GM18502 (cell line): ENCODE data around the gene MEIS1.

ENCODE experiments used
- ATAC-seq: cut with Tn5 transposase; IDR thresholded peaks from one replicate; pipeline ENCODE4 v1.9.1; 2021; ENCODE audit warnings: mild to moderate bottlenecking; ENCODE audit not compliant: unreplicated experiment, poor library complexity

MEIS1 gene

GRCh38 chr2:66431274-66431642, 3.7 kb upstream of the MEIS1 start:
- ATAC-seq = no peak

- ATAC-seq = no peak
These were observed 2.9 kb upstream of the MEIS1 start for GRCh38 chr2:66431846-66432587.

GRCh38 chr2:66432801-66433694, 1.9 kb upstream of the MEIS1 start:
- ATAC-seq = no peak

- no peak for ATAC-seq
These were observed 1.3 kb upstream of the MEIS1 start for GRCh38 chr2:66433695-66433944.

- ATAC-seq = no peak
These were observed 813 bp upstream of the MEIS1 start for GRCh38 chr2:66433945-66434678.

GRCh38 chr2:66435549-66435875, 587 bp downstream of the MEIS1 start:
- no peak for ATAC-seq

GRCh38 chr2:66435963-66436362, 1.0 kb downstream of the MEIS1 start:
- ATAC-seq = no peak

GRCh38 chr2:66436581-66437001, 1.7 kb downstream of the MEIS1 start:
- ATAC-seq = no peak

- ATAC-seq = no peak
These were observed 2.3 kb downstream of the MEIS1 start for GRCh38 chr2:66437109-66437690.

- ATAC-seq = no peak
These were observed 3.0 kb downstream of the MEIS1 start for GRCh38 chr2:66437691-66438497.

GRCh38 chr2:66438498-66438833, 3.5 kb downstream of the MEIS1 start:
- no peak for ATAC-seq

- ATAC-seq = no peak
These were observed 4.2 kb downstream of the MEIS1 start for GRCh38 chr2:66438891-66439811.

GRCh38 chr2:66439812-66440542, 5.1 kb downstream of the MEIS1 start:
- no peak for ATAC-seq

GRCh38 chr2:66440708-66441497, 6.0 kb downstream of the MEIS1 start:
- no peak for ATAC-seq

GRCh38 chr2:66441581-66442320, 6.8 kb downstream of the MEIS1 start:
- ATAC-seq = no peak

- no peak for ATAC-seq
These were observed 7.7 kb downstream of the MEIS1 start for GRCh38 chr2:66442516-66443185.
